T-cell (primary cell): ENCODE results near the gene EGLN1. TPM values are rescaled to one million over a fixed set of nuclear protein-coding genes. Genes with fewer than 3 reads are reported as not detected.
A peak's percentile ranks its signal among the peaks of the same experiment; 100 is the strongest.

ENCODE experiments used
- ATAC-seq, 4 experiments: fragments of 200-7000 bp in 3 of 4; fragments of 150-1000 bp in 1 of 4; cut with Tn5 transposase; replicated peaks in 1 of 4; 1 replicate in 3 of 4; 2 replicates in 1 of 4; pipeline ENCODE4 v1.10.0; 2021; ENCODE audit warnings: moderate library complexity in 3 of 4, mild to moderate bottlenecking in 2 of 4, moderate number of reproducible peaks in 1 of 4
- CTCF ChIA-PET, 2 donors: fragments of 300-600 bp; sonication (Branson Sonifier 250); formaldehyde crosslinking; loops; one replicate each; lab custom pipeline; 2022; ENCODE audit warnings: antibody characterized with exemption in 2 of 2; lab: Charles Lee
- POLR2A ChIA-PET, 2 donors: fragments of 300-600 bp; sonication (Branson Sonifier 250); formaldehyde crosslinking; loops; one replicate each; lab custom pipeline; 2022; ENCODE audit warnings: antibody characterized with exemption in 2 of 2; lab: Charles Lee
- DNase-seq, 35 experiments: peaks; one replicate each; pipeline versions ENCODE4 v3.0.0 to v3.0.0-alpha.2; 2013 to 2023
- H3K27ac ChIP-seq: one replicate; pipeline ENCODE4 v1.5.1; 2013; ENCODE audit warnings: low read length
- H3K27me3 ChIP-seq, 2 experiments: replicated peaks in 1 of 2; 1 replicate in 1 of 2; 2 replicates in 1 of 2; pipeline versions ENCODE4 v1.6.1 to v1.7.0; 2013; ENCODE audit warnings: low read length in 1 of 2, mixed read lengths in 1 of 2; ENCODE audit not compliant: control insufficient read depth in 2 of 2, insufficient read depth in 2 of 2; ENCODE audit errors: extremely low read depth in 1 of 2
- H3K36me3 ChIP-seq, 2 donors: 1 replicate in 1 of 2; 2 replicates in 1 of 2; pipeline versions ENCODE4 v1.6.1 to v1.7.0; 2013; ENCODE audit warnings: low read length in 1 of 2; ENCODE audit not compliant: control insufficient read depth in 2 of 2, insufficient read depth in 1 of 2; ENCODE audit errors: extremely low read depth in 1 of 2
- H3K4me1 ChIP-seq, 2 experiments: 1 replicate in 1 of 2; 2 replicates in 1 of 2; pipeline versions ENCODE4 v1.6.1 to v1.7.0; 2013; ENCODE audit warnings: low read length in 2 of 2, mixed read lengths in 1 of 2; ENCODE audit not compliant: insufficient read depth in 2 of 2, control insufficient read depth in 1 of 2; ENCODE audit errors: extremely low read depth in 1 of 2
- H3K4me3 ChIP-seq, 2 donors: 1 replicate in 1 of 2; 2 replicates in 1 of 2; pipeline versions ENCODE4 v1.5.1 to v1.7.0; 2013; ENCODE audit warnings: mild to moderate bottlenecking in 2 of 2, low read length in 1 of 2, moderate library complexity in 1 of 2; ENCODE audit not compliant: control insufficient read depth in 1 of 2; ENCODE audit errors: extremely low read depth in 1 of 2
- H3K9me3 ChIP-seq: 2 replicates; pipeline ENCODE4 v1.7.0; 2013
- H3K27ac Mint-ChIP-seq, 2 donors: one replicate each; pipeline ENCODE4 v1.8.0; 2020 to 2021; ENCODE audit warnings: mild to moderate bottlenecking in 2 of 2, mixed read lengths in 2 of 2
- H3K27me3 Mint-ChIP-seq, 2 donors: one replicate each; pipeline ENCODE4 v1.8.0; 2021 to 2022; ENCODE audit warnings: mixed read lengths in 2 of 2
- H3K36me3 Mint-ChIP-seq: one replicate; pipeline ENCODE4 v1.8.0; 2021; ENCODE audit warnings: mixed read lengths
- H3K4me1 Mint-ChIP-seq, 3 donors: one replicate each; pipeline ENCODE4 v1.8.0; 2020 to 2022; ENCODE audit warnings: mixed read lengths in 3 of 3, mild to moderate bottlenecking in 1 of 3
- H3K4me3 Mint-ChIP-seq, 3 donors: one replicate each; pipeline ENCODE4 v1.8.0; 2020 to 2022; ENCODE audit warnings: mild to moderate bottlenecking in 3 of 3, mixed read lengths in 3 of 3, moderate library complexity in 3 of 3
- H3K9me3 Mint-ChIP-seq, 3 donors: one replicate each; pipeline ENCODE4 v1.8.0; 2020 to 2022; ENCODE audit warnings: mixed read lengths in 3 of 3
- WGBS: methylation state at CpG from one replicate; pipeline ENCODE4 v1.1.5; 2013; ENCODE audit warnings: missing lambda C conversion rate; ENCODE audit not compliant: insufficient coverage; 5-methylcytosine and 5-hydroxymethylcytosine counted together
- total RNA-seq, 35 experiments: library from RNA in 6 of 35; stranded (reverse) in 6 of 35; fragments of 120-200 nt in 1 of 35; gene quantifications; one replicate each; pipeline versions ENCODE4 v1.2.1 to v1.2.4 and lab custom pipeline; 2013 to 2026

Gene EGLN1
- total RNA-seq, 5 donors from 2014 or later (not counting 1 experiment from before 2014, with no cell fraction given), result 13.9 to 20.8 (median 18.5) TPM

DNA sequence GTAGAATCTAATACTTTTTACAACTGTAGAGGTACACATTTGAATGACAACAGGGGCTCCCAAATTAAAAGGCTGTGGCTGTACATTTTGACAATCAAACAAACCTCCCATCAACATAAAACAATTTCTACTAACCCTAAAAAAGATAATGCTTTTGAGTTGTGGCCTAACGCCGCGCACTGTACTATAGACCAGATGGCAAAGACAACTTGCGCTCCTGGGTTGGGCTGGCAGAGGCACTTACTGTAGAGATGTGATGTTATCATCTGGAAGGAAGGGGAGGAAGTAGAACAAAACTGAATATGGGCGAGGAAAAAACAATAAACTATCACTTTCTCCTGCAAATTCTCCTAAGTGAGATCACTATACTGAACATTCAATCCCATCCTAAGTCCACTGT lies 57.9 kb downstream of the EGLN1 start:
- Histone ChIP-seq H3K27me3 (no peaks in the 10 kb centered on the region), H3K27ac (no peak overlapping the region), H3K9me3 (no peaks in the 10 kb centered on the region), H3K4me3 (no peak overlapping the region), H3K4me1 (no peaks in the 10 kb centered on the region), H3K36me3 (peaks cover 0 to 27% of the 10 kb centered on the region in 2 donors)
- no CpG with 5 or more reads among the region's 5 CpGs for WGBS
- ChIA-PET CTCF (interaction anchor here in 1 of 2 donors (0.8 to 1.2 kb wide), 4 partner anchors 16 to 436 kb away, joined by 3 to 4 read pairs (median 3); partner anchors contain the start of genes EXOC8 and SPRTN), POLR2A (no interaction called here)
- no peaks in the 10 kb centered on the region for H3K9me3 Mint-ChIP-seq
- ATAC-seq (no peak), DNase-seq (no peak)
- H3K4me3 Mint-ChIP-seq, result no peak overlapping the region
- no peaks in the 10 kb centered on the region for H3K27me3 Mint-ChIP-seq
- H3K36me3 Mint-ChIP-seq, result peaks cover 25% of the 10 kb centered on the region
- peaks cover 0 to 4% (median 0%) of the 10 kb centered on the region in 3 donors for H3K4me1 Mint-ChIP-seq
- peak overlapping the region in 1 of 2 donors; percentile 1 for H3K27ac Mint-ChIP-seq

- Histone ChIP-seq H3K4me1 (no peaks in the 10 kb centered on the region), H3K27ac (no peak overlapping the region), H3K27me3 (no peaks in the 10 kb centered on the region), H3K4me3 (no peak overlapping the region), H3K9me3 (no peaks in the 10 kb centered on the region), H3K36me3 (peaks cover 0 to 22% of the 10 kb centered on the region in 2 donors)
- Mint-ChIP-seq H3K27ac (no peak overlapping the region), H3K4me3 (no peak overlapping the region), H3K4me1 (peaks cover 0 to 4% (median 0%) of the 10 kb centered on the region in 3 donors), H3K27me3 (no peaks in the 10 kb centered on the region), H3K9me3 (no peaks in the 10 kb centered on the region), H3K36me3 (peaks cover 23% of the 10 kb centered on the region)
- CTCF ChIA-PET, result interaction anchor here in 1 of 2 donors (0.8 to 1.2 kb wide), 6 partner anchors 11 to 437 kb away, joined by 3 to 4 read pairs (median 3); partner anchors contain the start of genes EXOC8 and SPRTN
- POLR2A ChIA-PET, result no interaction called here
- ATAC-seq, result no peak
- WGBS, result no CpG with 5 or more reads among the region's 1 CpG
- no peak for DNase-seq
These were observed 58.5 kb downstream of the EGLN1 start for GRCh38 chr1:231363624-231364023.

GRCh38 chr1:231362325-231362724 lies 59.8 kb downstream of the EGLN1 start:
- WGBS, result no CpG with 5 or more reads among the region's 1 CpG
- Histone ChIP-seq H3K4me1 (no peaks in the 10 kb centered on the region), H3K9me3 (no peaks in the 10 kb centered on the region), H3K4me3 (no peak overlapping the region), H3K36me3 (peaks cover 0 to 13% of the 10 kb centered on the region in 2 donors), H3K27ac (no peak overlapping the region), H3K27me3 (no peaks in the 10 kb centered on the region)
- POLR2A ChIA-PET, result interaction anchor here (0.6 to 0.8 kb wide), 4 partner anchors 27 to 249 kb away, joined by 3 to 4 read pairs (median 4); no protein-coding TSS in a partner anchor
- Mint-ChIP-seq H3K36me3 (peaks cover 19% of the 10 kb centered on the region), H3K9me3 (no peaks in the 10 kb centered on the region), H3K27ac (peak overlapping the region in 1 of 2 donors; percentile 44), H3K4me3 (no peak overlapping the region), H3K27me3 (no peaks in the 10 kb centered on the region), H3K4me1 (peaks cover 7 to 11% (median 8%) of the 10 kb centered on the region in 3 donors)
- CTCF ChIA-PET, result interaction anchor here (0.7 to 2.2 kb wide), 5 partner anchors 108 to 260 kb away, joined by 3 to 8 read pairs (median 6); no protein-coding TSS in a partner anchor
- no peak for ATAC-seq
- no peak for DNase-seq

DNA sequence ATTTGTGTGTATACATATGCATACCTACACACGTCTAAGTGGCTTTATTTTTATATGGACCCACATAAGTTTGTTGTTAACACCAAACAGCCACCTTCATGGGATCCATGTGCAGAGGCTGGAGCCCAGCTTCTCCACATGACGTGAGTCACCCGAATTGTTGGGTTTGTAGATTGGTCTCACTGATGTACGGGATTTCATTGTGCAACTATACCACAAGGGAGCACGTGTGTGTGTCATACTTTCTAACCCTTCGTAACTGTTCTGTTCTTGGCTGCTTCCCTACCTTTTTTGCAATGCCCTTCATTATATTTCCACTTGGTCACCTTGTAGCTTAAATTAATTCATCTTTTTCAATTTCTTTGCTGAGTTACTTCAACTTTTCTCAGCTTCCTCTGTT lies 63.0 kb downstream of the EGLN1 start:
- H3K4me1 Mint-ChIP-seq, result peaks cover 7 to 8% (median 8%) of the 10 kb centered on the region in 3 donors

GRCh38 chr1:231357831-231358354 lies 64.2 kb downstream of the EGLN1 start:
- H3K9me3 Mint-ChIP-seq, result no peaks in the 10 kb centered on the region
- whole genome bisulfite sequencing, result 17% methylated on average over 1 of the region's 4 CpGs

More for the DNA sequence above, 63.0 kb downstream of the EGLN1 start:
- ChIA-PET CTCF (interaction anchor here (0.6 to 2.0 kb wide), 5 partner anchors 21 to 1304 kb away, joined by 3 to 6 read pairs (median 5); partner anchors contain the start of genes EXOC8 (in 1 of the 2) and SPRTN (in 1 of the 2)), POLR2A (interaction anchor here in 1 of 2 donors (0.7 kb wide), 1 partner anchor 50 kb away, joined by 3 read pairs; no protein-coding TSS in a partner anchor)
- Histone ChIP-seq H3K27ac (no peak overlapping the region), H3K36me3 (peaks cover 0 to 3% of the 10 kb centered on the region in 2 donors), H3K4me3 (no peak overlapping the region), H3K9me3 (no peaks in the 10 kb centered on the region), H3K27me3 (no peaks in the 10 kb centered on the region), H3K4me1 (no peaks in the 10 kb centered on the region)
- no peak for DNase-seq
- Mint-ChIP-seq H3K36me3 (peaks cover 4% of the 10 kb centered on the region), H3K27me3 (no peaks in the 10 kb centered on the region), H3K27ac (no peak overlapping the region), H3K9me3 (no peaks in the 10 kb centered on the region), H3K4me3 (no peak overlapping the region)
- ATAC-seq, result no peak
- 94% methylated on average over 3 of the region's 6 CpGs for WGBS

DNA sequence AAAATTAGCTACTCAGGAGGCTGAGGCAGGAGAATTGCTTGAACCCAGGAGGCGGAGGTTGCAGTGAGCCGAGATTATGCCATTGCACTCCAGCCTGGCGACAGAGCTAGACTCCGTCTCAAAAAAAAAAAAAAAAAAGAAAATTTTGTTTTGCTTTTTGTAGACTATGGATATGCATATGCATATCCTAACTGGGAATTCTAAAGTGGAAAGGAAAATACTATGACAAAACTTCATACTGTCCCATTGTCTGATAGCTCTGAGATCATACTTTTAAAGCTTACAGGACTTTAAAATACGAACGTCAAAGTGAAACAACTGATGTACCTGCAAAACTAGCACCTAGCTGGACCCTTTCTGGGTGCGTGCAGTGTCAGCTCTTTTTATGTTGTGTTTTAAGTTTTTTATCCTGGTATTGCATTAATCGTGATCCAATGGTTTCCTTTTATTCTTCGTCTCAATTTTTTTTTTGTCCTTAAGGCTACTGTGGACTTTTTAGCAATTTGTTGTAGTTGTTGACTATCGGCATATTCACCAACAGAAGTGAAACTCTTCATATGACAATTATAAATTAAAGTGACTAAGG lies 64.8 kb downstream of the EGLN1 start:
- peak overlapping the region; percentile 48 to 73 for H3K27ac Mint-ChIP-seq
- no peaks in the 10 kb centered on the region for H3K9me3 ChIP-seq
- WGBS, result no CpG with 5 or more reads among the region's 10 CpGs
- H3K4me1 Mint-ChIP-seq, result peaks cover 7 to 8% (median 8%) of the 10 kb centered on the region in 3 donors
- H3K4me3 ChIP-seq, result no peak overlapping the region
- H3K27me3 Mint-ChIP-seq, result no peaks in the 10 kb centered on the region
- CTCF ChIA-PET, result interaction anchor here (0.6 to 2.0 kb wide), 19 partner anchors 8 to 768 kb away, joined by 3 to 9 read pairs (median 5); partner anchors contain the start of genes EXOC8 (in 1 of the 2) and SPRTN (in 1 of the 2)
- H3K36me3 Mint-ChIP-seq, result peaks cover 13% of the 10 kb centered on the region
- H3K36me3 ChIP-seq, result peaks cover 0 to 14% of the 10 kb centered on the region in 2 donors
- POLR2A ChIA-PET, result interaction anchor here in 1 of 2 donors (0.6 to 0.7 kb wide), 2 partner anchors 15 to 239 kb away, joined by 3 to 7 read pairs; no protein-coding TSS in a partner anchor
- no peaks in the 10 kb centered on the region for H3K9me3 Mint-ChIP-seq
- no peak overlapping the region for H3K27ac ChIP-seq
- ATAC-seq (no peak), DNase-seq (no peak)
- no peaks in the 10 kb centered on the region for H3K4me1 ChIP-seq
- no peaks in the 10 kb centered on the region for H3K27me3 ChIP-seq
- no peak overlapping the region for H3K4me3 Mint-ChIP-seq

More at GRCh38 chr1:231357831-231358354, 64.2 kb downstream of the EGLN1 start:
- Histone ChIP-seq H3K27ac (no peak overlapping the region), H3K4me3 (no peak overlapping the region), H3K9me3 (no peaks in the 10 kb centered on the region), H3K36me3 (peaks cover 0 to 8% of the 10 kb centered on the region in 2 donors), H3K4me1 (no peaks in the 10 kb centered on the region), H3K27me3 (no peaks in the 10 kb centered on the region)
- DNase-seq (peak in 19 of 35 experiments; percentile 7 to 70 (median 21)), ATAC-seq (peak; percentile 77 to 88 (median 86))
- ChIA-PET POLR2A (no interaction called here), CTCF (interaction anchor here (0.6 to 2.0 kb wide), 11 partner anchors 9 to 248 kb away, joined by 3 to 9 read pairs (median 5); no protein-coding TSS in a partner anchor)
- peaks cover 7 to 8% (median 8%) of the 10 kb centered on the region in 3 donors for H3K4me1 Mint-ChIP-seq
- H3K4me3 Mint-ChIP-seq, result no peak overlapping the region
- peak overlapping the region; percentile 27 to 73 for H3K27ac Mint-ChIP-seq
- H3K27me3 Mint-ChIP-seq, result no peaks in the 10 kb centered on the region
- H3K36me3 Mint-ChIP-seq, result peaks cover 7% of the 10 kb centered on the region
